ENCODE measurements around the gene PPY.
"Not testable (repeated sequence)": the region's sequence is repeated elsewhere in the genome, so short reads cannot be mapped to it uniquely, and the experiment has no call there.

Gene PPY

DNA sequence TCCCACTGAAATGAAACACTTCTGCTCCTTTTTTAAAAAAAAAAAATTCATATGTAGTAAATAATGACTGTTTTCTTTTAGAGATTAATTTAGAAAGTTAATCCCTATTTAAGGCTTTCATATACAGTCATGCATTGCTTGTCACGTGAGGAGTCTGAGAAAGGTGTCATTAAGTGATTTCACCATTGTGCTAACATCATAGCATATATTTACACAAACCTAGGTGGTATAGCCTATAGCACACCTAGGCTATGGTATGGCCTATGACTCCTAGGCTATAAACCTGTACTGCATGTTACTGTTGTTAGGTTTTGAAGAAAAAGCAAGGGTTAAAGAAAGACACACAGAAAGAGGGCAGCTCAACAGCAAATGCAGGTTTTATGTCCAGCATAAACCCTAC, 13.7 kb downstream of the PPY start:
- no peak for DNase-seq

DNA sequence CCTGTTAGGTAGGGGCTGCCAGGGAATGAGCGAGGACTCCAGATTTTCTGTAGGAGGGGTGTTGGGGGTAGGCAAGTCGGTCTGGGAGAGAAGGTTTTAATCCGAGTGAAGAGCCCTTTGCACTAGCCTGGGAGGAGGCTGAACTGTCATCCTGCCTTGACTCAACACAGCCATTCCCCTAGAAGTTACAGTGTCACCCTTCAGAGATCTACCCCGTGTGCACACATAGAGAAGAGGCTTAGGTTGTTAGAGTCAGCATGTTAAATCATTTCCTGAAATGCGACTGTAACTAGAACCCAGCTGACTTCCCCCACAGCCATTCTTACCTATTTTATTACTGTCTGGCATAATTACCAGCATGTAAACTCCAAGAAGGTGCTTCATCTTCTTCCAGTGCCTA, 14.3 kb downstream of the PPY start:
- not testable (repeated sequence) for DNase-seq

GRCh38 chr17:43927060-43927864, 15.0 kb downstream of the PPY start:
- no peak for DNase-seq

DNA sequence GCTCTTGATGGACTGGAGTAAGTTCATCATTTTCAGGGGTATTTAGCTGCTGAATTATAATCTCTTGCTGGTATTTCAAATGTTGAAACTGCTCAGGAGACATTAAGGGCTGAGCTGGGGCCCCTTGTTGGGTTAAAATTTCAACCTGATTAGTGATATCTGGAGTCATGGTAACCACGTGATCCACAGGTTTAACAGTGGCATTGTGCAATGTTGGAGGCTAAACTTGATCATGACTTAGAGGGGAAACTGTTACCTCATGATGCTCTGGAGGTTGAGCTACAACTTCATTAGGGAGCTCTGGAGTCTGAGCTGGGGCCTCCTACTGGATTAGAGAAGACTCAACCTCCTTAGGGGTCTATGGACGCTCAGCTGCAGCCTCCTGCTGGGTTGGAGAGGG, 17.7 kb downstream of the PPY start:
- no peak for DNase-seq

DNA sequence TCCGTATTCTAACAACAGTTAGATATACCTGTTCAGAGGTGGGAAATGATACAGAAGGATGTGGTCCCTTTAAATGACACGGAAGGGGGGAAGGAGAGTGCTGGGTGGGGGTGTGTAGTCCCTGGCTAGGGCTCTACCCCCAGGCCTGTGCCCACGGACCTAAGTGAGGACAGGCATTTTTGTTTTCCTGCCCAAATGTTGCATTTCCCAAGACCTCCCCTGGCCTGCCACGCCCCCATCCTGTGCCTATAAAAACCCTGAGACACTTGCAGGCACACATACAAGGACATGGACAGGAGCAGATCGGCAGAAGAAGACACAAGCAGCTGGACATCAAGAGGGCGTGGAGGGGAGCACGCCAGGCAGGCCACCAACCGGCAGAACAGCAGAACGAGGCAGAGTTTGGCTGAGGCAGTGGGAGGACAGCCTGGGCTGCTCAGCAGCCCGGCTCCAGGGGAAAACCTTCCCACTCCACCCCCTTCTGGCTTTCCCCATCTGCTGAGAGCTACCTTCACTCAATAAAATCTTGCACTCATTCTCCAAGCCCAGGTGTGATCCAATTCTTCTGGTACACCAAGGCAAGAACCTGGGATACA, 21.7 kb downstream of the PPY start:
- no peak for DNase-seq

DNA sequence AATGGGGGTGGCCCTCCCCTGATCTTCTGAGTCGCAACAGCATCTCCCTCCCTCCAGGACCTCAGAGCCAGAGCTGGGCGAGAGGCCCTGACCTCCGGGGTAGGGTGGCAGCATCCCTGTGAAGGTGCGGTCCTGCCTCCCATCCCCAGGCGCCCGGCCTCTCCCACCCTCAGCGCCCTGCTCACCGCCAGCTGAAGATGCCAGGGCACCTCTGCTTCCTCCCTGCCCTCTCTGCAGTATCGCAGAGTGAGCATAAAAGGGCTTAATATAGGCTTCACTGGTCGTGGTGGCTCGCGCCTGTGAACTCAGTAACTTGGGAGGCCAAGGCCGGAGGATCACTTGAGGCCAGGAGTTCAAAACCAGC, 24.3 kb downstream of the PPY start:
- no peak for DNase-seq

DNA sequence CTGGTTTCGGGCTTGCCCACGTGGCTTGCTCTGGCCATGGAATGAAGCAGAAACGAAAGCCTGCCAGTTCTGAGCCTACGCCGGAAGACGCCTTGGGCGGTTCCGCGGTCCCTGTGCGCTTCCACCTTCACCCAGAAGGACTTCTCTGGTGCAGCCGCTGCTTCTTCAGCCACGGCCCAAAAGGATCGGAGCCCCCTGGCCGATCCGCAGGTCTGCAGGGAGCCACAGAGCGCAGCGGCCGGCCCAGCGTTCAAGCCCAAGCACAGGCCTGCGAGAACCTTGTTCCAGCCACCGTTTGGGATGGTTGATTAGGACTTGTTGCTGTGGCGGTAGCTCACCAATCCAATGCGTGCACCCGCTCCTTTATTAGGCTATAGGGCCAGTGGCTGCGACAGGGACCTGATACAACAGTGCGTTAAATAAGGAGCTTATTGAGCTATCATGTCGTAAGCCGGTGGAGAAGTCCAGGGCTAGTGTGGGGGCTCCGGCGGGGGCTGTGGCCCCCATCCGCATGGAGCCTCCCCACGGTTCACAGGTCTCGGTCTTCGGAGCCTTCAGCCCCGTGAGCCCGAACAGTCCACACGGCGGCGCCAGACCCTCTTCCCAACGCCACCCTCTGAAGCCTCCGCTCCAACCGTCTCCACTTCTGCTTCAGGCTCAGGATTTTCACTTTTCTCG, 24.8 kb downstream of the PPY start:
- peak; percentile 41 for DNase-seq

GRCh38 chr17:43917016-43917347, 25.3 kb downstream of the PPY start:
- no peak for DNase-seq

GRCh38 chr17:43916385-43916784, 25.9 kb downstream of the PPY start:
- no peak for DNase-seq

DNA sequence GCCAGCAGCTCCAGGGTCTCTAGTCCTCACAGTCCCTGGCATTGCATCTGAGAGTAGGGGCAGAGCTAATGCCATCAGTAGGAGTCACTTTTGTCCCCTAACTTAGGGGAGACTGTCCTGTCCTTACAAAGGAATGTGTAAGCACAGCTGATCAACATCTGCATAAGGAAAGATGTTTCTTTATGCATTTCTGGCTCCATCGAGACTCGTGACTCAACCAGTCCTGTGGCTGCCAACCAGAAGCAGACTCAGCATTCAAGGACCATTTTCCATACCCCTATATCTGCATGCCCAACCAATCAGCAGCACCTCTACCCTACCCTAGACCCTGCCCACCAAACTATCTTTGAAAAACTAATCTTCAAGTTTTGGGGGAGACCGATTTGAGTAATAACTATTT, 26.7 kb downstream of the PPY start:
- no peak for DNase-seq

- DNase-seq: no peak
Observed at GRCh38 chr17:43914451-43914850, 27.8 kb downstream of the PPY start.

DNA sequence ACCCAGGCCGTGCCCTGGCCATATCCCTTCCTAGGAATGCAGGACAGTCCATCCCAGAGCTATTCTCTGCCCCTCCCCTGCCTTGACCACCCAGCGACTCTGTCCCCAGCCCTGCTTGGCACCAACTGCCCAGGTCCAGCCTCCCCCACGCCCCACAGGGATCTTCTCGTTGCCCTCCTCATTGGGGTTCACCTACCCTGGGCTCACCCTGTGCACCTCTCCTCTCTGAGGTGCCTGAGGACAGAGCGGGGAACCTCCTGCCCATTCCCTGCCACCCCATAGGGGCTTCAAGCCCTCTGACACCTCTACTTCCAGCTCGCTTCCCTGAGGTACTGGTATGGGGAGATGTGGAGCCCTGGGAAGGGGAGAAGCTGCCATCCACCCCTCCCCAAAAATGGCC, 28.7 kb downstream of the PPY start:
- DNase-seq: no peak

- no peak for DNase-seq
Observed at GRCh38 chr17:43912635-43913304, 29.5 kb downstream of the PPY start.

DNA sequence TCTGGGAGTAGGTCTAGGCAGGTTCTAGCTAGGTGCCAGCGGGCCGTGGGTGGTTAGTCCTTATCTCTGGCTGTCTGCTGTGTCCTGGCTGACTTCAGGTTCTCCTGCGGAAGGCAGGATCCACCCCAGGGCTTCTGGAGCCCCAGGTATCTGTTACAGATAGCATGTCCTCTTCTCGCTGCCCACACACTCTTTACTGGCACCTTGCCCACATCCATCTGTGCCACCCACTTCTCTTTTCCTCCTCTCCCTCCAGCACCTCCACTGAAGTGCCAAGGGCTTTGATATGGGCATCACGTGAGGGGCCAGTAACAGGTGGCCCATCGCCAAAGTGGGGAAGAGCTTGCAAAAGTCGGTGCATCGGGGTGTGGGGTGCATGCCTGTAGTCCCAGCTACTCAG, 30.4 kb downstream of the PPY start:
- DNase-seq: no peak

DNA sequence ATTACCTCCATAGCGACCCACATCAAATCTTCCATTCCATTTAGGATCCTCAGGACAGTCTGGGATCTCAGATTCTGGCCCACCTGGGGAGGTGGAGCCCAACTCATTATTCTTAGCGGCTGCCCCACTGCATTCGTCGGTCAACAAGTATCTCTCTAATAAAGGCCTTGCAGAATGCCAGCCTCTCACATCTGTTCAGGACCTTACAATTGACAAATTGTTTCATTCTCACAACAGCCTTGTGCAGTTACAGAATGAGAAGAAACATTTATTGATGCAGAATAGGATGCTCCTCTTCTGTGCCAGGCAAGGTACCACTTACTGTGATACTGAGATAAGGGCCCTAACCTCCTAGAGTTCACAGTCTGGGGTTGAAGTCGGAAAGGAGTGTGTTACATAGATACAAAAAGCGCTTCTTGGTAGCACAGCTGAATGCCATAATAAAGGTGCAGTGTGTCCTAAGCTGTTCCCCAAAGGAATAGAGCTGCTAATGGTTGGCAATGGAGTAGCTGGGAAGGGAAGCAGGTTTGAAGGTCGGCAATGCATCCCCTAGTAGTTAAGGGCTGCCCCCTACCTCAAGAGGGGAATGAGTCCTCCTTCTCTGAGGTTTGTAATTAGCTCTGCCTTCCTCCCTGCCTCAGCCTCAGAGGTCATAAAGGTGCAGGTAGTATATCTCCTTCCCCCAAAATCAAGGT, 32.6 kb downstream of the PPY start:
- no peak for DNase-seq

DNA sequence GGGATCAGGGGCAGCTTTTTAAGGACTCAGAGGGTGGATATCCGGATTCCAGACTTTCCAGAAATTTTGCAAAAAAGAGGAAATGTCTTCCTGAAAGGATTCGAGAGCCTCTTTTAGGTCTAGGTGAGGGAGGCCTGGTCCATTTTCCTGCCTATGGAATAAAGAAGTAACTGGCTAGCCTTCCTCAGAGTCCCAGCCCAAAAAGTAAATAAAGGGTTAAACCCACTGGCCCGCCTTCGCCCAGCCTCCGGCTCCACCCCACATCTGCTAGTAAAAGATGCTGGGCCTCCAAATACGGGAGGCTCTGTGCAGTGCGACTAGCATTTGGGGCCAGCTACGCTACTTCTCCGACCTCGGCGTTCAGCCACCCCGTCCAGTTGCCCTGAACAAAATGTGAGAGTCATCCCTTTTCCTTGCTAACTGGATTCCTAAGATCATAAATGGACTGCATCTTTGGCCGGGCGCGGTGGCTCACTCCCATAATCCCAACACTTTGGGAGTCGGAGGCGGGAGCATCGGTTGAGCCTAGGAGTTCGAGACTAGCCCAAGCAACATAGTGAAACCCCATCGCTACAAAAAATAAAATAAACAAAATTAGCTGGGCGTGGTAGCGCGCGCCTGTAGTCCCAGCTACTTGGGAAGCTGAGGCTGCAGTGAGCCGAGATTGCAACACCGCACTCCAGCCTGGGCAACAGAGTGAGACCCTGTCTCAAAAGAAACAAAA, 34.1 kb downstream of the PPY start:
- peak; percentile 53 for DNase-seq

DNA sequence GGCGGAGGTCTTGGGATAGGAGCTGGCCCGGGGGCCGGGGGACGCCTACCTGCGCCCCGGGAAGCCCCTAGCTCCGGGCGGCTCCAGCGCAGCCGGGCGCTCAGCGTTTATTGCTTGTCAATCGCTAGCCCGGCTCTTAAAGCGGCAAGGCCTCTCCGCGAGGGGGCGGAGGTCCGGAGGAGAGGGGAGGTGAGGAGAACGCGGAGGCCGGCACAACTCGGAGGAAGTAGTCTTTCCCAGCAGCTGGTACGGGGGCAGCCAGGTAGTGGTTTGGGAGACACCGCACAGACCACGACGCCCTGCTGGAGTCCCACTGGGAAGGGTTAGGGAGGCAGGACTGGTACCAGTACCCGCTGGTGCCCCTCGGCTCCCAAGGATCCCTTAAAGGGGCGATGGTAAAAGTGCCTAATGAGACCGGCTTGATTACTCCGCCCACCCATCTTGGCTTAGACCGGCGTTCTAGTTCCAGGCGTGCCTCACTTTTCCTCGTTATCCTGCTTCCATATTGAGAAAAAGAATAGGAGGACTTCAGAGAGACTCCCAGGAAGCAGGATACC, 34.8 kb downstream of the PPY start, which contains the start of gene MPP2:
Gene MPP2, minus strand, starts transcription at position 112 of the 557 bp plus-strand sequence. CDS start 3,076 bp downstream, outside the sequence.
- DNase-seq: peak; percentile 55

DNA sequence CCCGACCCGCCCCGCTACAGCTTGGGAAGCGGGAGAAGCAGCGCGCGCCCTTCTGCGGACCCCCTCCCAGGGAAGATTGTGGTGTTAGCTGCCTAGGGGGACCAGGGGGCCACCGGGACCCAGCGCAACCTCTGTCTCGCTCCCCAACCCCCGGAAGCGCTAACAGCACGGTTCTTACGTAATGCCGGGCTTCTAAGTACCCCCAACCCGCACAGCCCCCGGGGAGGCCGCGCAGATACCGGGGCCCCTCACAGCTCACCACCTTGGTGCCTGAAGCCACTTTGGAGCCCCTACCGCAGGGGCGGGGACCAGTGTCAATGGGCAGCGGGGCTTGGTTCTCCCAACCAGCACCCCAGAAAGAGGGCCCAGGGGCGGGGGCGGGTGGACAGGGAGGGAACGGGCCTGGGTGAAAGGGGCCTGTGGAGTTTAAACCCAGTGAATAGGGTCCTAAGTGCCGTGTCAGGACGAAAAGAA, 35.3 kb downstream of the PPY start:
- DNase-seq: peak; percentile 8

DNA sequence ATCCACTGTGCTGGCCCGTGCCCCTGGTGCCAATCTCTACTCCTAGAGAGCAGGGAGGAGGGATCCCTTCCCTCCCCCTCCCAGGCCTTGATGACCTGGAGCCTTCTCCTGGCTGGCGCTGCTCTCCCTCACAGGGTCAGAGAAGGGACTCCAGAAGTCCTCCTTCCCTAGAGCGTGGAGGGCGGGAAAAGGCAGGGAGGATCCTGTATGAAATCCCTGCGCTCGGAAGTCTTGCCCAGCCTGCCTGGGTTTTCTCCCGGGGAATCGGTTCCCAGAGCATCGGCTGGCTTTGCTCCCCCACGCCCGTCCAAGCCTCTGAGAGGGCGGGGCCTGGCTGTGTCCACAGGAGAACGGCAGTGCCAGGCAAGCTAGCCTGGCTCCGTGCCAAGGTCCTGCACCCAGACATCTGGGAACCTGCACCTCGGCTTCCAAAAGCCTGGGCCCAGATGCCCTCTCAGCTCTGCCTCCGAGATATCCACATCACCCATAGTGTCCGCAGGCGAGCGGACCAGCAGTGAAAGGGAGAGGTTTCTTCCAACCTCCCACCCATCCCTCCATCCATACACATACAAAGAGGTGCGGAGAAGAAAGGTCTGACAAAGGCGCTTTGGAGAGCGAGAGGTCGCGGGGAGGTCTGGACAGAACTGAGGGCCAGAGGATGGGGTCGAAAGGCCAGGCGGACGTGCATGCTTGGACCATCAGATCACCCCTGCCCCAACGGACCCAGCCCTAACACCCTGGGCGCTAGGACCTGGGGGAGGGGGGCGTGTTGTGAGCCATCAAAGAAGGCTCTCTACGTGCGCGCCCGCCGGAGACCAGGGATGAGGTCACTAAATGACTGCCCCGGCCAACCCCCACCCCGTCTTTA, 36.1 kb downstream of the PPY start:
- DNase-seq: peak; percentile 51

DNA sequence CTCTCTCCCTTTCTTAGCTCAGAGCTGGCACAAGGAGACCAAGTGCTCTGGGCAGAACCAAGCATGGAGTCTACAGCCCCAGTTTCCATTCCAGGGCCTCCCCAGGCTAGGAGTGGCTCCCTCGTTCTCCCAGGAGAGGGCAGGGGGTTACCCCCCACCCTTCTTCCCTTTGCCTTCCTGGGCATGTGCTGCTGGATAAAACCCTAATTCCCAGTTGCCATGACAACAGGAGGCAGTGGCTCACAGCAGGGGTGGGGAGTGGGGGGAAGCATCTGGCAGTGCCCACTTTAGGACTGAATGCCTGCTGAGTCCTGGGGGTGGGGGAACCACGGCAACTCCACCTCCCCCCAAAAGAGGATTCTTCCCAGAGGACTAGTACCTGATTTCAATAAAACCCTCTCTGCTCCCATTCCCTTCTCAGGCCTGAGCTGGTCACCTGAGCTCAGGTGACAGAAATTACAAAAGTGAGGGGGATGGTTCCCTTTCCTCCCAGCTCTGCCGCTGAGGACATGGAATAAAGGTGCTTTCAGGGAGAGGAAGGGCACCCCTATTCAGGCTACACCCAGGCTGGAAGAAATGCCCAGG, 36.8 kb downstream of the PPY start:
- no peak for DNase-seq
